ENCODE data around the gene SLCO4A1.

SLCO4A1 gene

DNA sequence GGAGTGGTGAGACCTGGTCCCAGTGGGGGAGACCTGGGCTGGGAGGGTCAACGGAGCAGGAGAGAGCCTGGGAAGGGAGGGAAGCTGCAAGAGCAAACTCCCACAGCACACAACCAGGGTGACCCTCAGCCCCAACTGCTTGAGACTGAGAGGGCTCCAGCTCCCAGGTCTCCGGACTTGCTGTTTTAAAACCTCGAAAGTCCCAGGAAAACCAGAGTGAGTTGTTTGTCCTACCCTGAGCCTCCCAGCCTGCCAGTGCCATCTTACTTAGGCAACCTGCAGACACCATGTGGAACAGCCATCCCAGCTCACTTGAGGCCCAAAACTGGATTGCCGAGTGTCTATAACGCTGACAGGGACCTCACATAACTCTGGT, 61.5 kb downstream of the SLCO4A1 start:
- DNase-seq, result no peak

GRCh38 chr20:62704341-62704948, 62.1 kb downstream of the SLCO4A1 start:
- peak; percentile 60 for DNase-seq

DNA sequence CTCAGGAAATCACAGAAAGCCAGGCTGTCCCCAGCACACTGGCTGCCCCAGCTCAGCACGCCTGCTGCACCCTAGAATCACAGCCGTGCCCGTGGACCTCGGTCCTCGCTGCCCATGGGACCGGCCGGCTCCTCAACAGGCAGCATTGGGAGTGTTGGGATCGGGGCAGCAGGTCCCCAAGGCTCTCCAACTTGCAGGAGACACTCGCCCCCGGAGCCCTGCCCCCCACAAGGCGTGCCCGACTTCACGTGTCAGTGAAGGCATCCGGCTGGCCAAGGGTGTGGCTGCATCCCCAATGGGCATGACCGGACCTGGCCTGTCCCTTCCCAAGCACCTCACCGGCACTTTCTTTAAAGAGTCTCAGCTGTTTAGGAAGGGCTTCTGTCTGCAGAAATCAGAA, 63.3 kb downstream of the SLCO4A1 start:
- no peak for DNase-seq

GRCh38 chr20:62706344-62706743, 64.0 kb downstream of the SLCO4A1 start:
- DNase-seq, result no peak

DNA sequence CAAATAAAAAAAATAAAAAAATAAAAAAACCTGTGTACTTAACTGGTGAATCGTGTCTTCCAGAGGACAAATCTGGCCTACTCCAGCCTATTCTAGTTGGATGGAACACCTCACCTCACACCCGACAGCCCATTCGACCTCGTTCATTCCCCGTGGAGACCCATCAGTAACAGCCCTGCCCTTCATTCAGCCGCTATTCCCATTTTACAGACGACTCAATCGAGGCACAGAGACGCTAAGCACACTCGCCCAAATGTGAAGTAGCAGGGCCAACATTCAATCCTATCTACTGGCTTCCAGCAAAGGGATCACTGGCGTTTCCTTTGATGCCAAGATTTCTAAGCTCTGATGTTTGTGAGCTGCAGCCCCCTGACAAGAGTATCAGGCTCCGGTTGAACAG, 64.6 kb downstream of the SLCO4A1 start:
- no peak for DNase-seq

- no peak for DNase-seq
These were observed 65.1 kb downstream of the SLCO4A1 start for GRCh38 chr20:62707276-62707920.

DNA sequence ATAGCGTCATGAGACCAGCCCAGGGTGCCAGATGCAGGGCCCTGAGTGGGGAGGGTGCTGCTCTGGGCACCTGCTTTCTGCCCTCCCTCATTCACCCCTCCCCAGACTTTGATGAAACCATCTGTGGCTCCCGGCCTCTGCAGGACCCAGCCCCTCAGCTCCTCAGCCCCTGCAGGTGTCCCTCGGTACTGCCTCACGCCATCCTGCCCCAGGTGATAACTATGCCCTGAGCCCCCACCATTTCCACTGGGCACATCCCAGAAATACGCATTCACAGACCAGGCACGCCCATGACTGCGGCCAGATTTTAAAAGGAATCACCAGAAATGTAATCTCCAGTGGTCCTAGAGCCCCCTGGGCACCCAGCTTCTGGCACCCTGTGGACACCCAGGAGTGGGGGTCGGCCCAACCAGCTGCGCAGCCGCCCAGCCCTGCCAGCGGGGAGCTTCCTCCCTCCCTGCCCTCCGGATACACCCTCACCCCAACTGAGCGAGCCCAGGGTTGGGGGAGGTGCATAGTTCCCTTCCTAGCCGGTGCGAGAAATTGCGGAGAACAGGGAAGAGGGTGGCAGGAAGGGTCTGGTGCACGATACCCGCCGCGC, 65.7 kb downstream of the SLCO4A1 start:
- no peak for DNase-seq

DNA sequence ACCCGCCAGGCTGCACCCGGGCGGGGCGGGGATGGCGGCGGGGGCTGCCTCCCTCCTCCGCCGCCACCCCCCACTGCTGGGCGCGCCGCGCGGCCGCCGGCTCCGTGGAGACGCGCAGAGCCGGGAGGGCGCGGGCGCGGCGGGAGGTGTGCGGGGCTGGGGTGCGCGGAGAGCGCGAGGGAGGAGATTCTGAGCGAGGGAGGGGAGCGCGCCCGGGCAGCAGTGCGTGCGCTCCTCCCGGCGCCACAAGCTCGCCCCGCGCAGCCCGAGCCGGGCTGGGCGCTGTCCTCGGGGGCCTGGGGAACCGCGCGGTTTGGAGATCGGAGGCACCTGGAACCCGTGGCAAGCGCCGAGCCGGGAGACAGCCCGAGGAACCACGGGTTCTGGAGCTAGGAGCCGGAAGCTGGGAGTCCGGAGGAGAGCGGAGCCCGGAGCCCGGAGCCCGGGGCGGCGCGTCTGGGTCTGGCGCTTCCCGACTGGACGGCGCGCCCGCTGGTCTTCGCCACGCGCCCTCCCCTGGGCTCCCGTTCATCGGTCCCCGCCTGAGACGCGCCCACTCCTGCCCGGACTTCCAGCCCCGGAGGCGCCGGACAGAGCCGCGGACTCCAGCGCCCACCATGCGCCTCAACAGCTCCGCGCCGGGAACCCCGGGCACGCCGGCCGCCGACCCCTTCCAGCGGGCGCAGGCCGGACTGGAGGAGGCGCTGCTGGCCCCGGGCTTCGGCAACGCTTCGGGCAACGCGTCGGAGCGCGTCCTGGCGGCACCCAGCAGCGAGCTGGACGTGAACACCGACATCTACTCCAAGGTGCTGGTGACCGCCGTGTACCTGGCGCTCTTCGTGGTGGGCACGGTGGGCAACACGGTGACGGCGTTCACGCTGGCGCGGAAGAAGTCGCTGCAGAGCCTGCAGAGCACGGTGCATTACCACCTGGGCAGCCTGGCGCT, 66.6 kb downstream of the SLCO4A1 start, which contains the start of gene NTSR1:
Gene NTSR1, plus strand, starts transcription at position 246 of the 946 bp plus-strand sequence. Its CDS starts 372 bp downstream, at position 618.
- no peak for DNase-seq

GRCh38 chr20:62709537-62709905, 67.2 kb downstream of the SLCO4A1 start:
- no peak for DNase-seq

DNA sequence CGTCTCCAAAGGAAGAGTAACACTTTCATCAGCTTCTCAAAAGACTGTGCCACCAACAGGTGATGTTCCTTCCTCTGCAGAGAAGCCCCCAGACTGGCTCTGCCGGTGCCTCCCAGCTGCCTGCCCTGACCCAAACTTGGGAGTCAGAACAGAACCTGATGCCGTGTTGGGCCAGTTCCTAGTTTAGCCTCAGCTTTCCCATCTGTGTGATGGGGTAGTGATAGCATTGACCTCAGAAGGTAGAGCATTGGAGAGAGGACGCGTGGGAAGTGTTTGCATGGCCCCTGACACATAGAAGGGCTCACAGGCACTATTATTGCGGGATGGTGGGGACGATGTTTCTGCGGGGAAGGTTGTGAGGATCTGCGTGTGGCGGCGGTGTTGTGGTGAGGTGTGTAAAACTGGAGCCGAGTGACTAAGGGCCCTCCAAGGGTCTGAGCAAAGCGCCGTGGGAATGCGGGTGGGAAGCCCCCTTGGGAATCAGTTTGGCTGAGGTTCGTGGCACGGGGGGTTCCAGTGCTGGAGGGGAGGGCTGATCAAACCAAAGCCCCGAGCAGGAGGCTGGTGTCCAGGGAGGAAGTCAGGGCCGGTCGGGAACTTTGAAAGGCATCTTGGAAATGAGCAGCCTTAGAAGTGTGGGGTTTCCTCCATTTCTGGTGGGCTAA, 68.0 kb downstream of the SLCO4A1 start:
- no peak for DNase-seq

DNA sequence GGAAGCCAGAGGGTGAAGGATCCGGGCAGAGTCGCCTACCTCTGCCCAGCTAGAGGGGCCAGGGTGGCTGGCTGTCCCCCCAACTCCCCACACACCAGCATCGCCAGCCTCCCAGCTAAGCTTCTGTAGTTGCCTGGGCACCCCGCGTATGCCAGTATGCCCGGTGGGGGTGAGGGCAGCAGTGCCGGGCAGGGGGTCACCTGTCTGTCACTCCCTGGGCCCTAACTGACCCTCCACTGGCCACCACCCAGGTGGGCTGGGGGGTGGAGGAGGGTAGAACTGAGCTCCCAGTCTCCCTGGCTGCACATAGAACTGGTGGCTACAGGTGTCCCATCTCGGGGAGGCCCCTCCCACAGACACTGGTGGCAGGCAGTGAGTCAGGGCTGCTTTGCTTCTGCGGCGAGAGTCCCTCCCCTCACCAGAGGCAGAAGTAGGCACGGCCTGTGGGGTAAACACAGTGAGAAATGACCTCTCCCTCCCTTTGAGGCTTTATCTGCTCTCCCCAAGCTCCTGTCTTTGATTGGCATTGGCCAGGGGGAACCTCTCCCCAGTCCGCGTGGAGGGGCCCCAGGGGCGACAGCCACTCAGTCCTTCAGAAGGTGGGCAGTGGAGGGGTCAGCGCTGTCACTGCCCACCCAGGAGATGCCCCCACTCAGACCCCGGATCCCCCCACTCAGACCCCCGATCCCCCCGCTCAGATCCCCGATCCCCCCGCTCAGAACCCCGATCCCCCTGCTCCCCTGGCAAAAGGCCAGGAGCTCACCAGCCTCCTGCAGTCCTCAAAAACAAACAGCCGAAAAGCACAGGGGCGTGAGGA, 68.8 kb downstream of the SLCO4A1 start:
- DNase-seq, result no peak

DNA sequence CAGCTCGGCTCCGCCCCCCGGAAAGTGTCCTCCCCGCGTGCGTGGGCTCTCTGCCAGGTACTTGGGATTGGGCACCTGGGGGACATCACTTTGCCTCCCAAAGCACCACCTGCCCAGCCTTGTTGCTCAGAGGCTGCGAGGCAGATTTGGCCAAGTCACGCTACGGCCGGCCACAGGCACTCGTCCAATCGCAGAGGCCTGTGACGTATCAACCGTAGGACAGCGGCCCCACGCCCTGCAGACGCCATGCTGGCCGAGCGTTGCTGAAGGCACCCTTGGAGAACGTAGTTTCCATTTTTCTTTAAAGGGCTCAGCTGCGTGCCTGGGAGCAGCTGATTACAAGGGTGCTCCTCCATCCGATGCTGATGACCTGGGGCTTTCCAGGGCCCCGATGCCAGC, 69.4 kb downstream of the SLCO4A1 start:
- peak; percentile 55 for DNase-seq

- DNase-seq, result no peak
These were observed 70.3 kb downstream of the SLCO4A1 start for GRCh38 chr20:62712606-62713005.

- DNase-seq, result no peak
These were observed 71.7 kb downstream of the SLCO4A1 start for GRCh38 chr20:62714006-62714405.

- no peak for DNase-seq
These were observed 72.5 kb downstream of the SLCO4A1 start for GRCh38 chr20:62714799-62715198.

- DNase-seq, result no peak
These were observed 72.9 kb downstream of the SLCO4A1 start for GRCh38 chr20:62715201-62715600.

GRCh38 chr20:62716198-62716940, 74.1 kb downstream of the SLCO4A1 start:
- no peak for DNase-seq

DNA sequence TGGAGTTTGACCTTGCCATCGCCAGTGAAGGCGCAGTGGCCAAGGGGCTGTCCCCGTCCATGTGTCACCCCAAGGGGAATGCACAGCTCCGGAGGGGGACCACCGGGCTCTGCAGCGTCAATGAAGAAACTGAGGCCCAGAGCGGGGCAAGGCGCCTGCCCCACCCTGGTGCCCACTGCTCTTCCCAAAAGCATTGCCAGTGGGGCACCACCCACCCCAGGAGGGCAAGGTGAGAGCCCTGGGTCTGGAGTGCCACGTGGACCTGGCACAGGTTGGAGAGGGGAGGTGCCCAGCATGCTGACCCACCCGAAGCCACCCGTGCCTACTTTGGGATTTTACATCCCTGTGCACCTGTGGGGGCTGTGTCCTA, 74.6 kb downstream of the SLCO4A1 start:
- no peak for DNase-seq

DNA sequence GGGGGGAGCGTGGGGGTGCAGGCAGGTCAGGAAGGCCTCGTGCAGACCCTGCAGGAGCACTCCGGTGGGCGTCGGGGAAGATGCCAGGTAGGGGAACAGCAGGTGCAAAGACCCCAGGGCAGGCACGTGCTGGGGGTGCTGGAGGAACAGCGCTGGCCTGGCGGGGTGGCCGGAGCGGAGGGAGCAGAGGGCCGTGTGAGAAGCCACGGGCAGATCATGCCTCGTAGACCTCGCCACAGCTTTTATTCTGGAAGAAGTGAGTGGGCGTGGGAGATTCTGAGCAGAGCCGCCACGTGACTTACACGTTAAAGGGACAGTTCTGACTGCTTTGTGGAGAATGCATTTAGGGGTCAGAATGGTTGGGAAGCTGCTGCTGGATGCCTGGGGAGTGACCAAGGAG, 75.6 kb downstream of the SLCO4A1 start:
- DNase-seq, result no peak

GRCh38 chr20:62718546-62718945, 76.2 kb downstream of the SLCO4A1 start:
- DNase-seq, result no peak

DNA sequence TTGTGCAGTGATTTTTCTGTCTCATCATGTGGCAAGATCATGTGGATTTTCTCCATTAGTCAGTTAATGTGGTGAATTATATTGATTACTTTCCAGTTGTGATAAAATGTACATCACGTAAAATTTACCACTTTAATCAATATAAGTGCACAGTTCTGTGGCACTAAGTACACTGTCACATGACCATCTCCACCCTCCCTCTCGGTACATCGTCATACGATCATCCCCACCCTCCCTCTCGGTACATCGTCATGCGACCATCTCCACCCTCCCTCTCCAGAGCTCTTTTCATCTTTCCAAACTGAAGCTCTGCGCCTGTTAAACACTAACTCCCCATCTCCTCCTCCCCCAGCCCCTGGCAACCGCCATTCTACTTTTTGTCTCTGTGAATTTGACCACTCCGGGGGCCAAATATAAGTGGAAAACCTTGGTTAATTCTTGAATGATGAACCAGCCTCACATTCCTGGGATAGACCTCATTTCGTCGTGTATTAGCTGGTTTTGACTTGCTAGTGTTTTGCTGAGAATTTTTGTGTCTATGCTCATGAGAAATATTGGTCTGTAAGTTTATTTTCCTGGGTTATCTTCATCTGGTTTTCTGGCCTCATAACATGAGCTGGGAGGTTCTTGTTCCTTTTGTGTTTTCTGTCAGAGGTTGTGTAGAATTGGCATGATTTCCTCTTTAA, 77.1 kb downstream of the SLCO4A1 start:
- no peak for DNase-seq
